ENCODE results near the gene MARCHF9.

DNA sequence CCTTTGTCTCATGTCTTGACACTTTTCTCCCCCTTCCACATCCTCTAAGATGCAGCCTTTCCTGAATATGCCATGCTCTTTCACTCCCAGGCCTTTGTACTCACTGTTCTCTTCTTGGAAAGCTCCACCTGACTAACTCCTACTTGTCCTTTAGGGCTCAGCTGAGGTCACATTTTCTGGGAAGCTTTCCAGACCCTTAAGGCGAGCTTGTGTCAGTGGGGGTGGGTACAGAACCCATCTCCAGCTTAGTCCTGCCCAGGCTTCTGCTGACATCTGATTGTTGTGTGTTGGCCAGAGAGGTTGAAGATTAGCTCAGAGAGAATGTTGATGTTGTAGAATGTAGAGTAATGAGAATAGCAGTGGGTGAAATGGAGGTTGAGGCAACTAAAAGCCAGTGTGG lies 24.8 kb downstream of the MARCHF9 start:
- TF ChIP-seq TAF1 (IDR thresholded peaks at IDR 0.05; ENCODE audit: low read depth) (no peak), CEBPB (IDR thresholded peaks at IDR 0.05) (no peak), FOXM1 (IDR thresholded peaks at IDR 0.05; ENCODE audit: borderline replicate concordance, low read depth) (no peak), NFIC (IDR thresholded peaks at IDR 0.05) (no peak), CREB1 (IDR thresholded peaks at IDR 0.05; ENCODE audit: low read depth) (no peak), EP300 (IDR thresholded peaks at IDR 0.05; ENCODE audit: borderline replicate concordance) (no peak)
- TF ChIP-seq, protein P1, sequence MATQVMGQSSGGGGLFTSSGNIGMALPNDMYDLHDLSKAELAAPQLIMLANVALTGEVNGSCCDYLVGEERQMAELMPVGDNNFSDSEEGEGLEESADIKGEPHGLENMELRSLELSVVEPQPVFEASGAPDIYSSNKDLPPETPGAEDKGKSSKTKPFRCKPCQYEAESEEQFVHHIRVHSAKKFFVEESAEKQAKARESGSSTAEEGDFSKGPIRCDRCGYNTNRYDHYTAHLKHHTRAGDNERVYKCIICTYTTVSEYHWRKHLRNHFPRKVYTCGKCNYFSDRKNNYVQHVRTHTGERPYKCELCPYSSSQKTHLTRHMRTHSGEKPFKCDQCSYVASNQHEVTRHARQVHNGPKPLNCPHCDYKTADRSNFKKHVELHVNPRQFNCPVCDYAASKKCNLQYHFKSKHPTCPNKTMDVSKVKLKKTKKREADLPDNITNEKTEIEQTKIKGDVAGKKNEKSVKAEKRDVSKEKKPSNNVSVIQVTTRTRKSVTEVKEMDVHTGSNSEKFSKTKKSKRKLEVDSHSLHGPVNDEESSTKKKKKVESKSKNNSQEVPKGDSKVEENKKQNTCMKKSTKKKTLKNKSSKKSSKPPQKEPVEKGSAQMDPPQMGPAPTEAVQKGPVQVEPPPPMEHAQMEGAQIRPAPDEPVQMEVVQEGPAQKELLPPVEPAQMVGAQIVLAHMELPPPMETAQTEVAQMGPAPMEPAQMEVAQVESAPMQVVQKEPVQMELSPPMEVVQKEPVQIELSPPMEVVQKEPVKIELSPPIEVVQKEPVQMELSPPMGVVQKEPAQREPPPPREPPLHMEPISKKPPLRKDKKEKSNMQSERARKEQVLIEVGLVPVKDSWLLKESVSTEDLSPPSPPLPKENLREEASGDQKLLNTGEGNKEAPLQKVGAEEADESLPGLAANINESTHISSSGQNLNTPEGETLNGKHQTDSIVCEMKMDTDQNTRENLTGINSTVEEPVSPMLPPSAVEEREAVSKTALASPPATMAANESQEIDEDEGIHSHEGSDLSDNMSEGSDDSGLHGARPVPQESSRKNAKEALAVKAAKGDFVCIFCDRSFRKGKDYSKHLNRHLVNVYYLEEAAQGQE (IDR thresholded peaks at IDR 0.05; ENCODE audit: low read depth): no peak
- TF ChIP-seq, protein P2, sequence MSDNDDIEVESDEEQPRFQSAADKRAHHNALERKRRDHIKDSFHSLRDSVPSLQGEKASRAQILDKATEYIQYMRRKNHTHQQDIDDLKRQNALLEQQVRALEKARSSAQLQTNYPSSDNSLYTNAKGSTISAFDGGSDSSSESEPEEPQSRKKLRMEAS (IDR thresholded peaks at IDR 0.05): no peak
